ENCODE data around the gene MAB21L4.

DNA sequence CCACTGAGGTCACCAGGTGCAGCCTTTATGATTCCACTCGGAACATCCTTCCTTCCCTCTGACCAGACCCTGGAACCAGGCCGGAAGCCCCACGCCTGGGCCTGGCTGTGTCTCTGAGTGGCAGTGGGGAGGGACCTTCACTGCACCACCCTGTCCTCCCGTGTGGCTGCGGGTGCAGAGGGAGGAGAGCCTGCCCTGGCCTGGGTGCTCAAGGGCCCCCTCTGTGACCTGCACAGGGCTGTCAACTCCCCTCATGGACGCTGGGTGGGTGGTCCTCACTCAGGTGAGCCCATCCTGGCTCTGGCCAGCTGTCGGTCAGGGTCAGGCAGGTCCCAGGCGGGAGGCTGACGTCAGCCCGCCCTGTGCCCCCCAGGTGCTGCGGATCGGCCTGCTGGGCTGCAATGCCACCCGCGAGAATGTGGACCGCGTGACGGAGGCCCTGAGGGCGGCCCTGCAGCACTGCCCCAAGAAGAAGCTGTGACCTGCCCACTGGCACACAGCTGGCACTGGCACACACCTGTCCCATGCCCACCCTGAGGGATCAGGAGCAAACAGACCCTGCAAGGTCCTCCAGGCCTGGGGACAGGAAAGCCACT, 17.5 kb downstream of the MAB21L4 start:
- TF ChIP-seq YY1 (IDR thresholded peaks at IDR 0.05; ENCODE audit: insufficient read depth, insufficient read length) = no peak
- no peak for TF ChIP-seq ZNF274 (IDR thresholded peaks at IDR 0.05; ENCODE audit: low read depth, low read length)
- no peak for TF ChIP-seq SUZ12 (IDR thresholded peaks at IDR 0.05; ENCODE audit: extremely low read depth, insufficient read depth, insufficient read length)
